Measurements from ENCODE around the gene PTER. TPM values are rescaled to one million over a fixed set of nuclear protein-coding genes. Genes with fewer than 3 reads are reported as not detected.

The PTER gene
- total RNA-seq, result 10 to 100 TPM in 8 of 9 donors, 1 to 10 TPM in 1; 7.4 to 19.3 (median 13.0) TPM
- polyA plus RNA-seq, result 1 to 10 TPM; 3.4 to 5.6 TPM
- long read RNA-seq, donor 1, partial matches to known transcripts, result 1 of 18 reads
- long read RNA-seq, donor 1, other reads (novel, unspliced or antisense), result 12 of 18 reads
- long read RNA-seq, donor 2, partial matches to known transcripts, result 3 of 18 reads
- long read RNA-seq, donor 2, other reads (novel, unspliced or antisense), result 8 of 18 reads
- long read RNA-seq, donor 3, partial matches to known transcripts, result 2 of 10 reads
- long read RNA-seq, donor 3, other reads (novel, unspliced or antisense), result 3 of 10 reads

GRCh38 chr10:16436758-16437539 is at the start of gene PTER:
TSS of gene PTER (plus strand) at chr10:16437010. CDS start at chr10:16484385, 47,375 bp downstream.
- DNase-seq (peak; percentile 96 to 99 (median 98)), ATAC-seq (peak; percentile 100)
- WGBS, 4 donors, result 4 to 7% (median 4%) methylated on average over 49 of the region's 49 CpGs
- peak within 1 kb of the TSS; percentile 39 to 82 (median 68) for H3K4me3 ChIP-seq
- TF ChIP-seq, protein P1, sequence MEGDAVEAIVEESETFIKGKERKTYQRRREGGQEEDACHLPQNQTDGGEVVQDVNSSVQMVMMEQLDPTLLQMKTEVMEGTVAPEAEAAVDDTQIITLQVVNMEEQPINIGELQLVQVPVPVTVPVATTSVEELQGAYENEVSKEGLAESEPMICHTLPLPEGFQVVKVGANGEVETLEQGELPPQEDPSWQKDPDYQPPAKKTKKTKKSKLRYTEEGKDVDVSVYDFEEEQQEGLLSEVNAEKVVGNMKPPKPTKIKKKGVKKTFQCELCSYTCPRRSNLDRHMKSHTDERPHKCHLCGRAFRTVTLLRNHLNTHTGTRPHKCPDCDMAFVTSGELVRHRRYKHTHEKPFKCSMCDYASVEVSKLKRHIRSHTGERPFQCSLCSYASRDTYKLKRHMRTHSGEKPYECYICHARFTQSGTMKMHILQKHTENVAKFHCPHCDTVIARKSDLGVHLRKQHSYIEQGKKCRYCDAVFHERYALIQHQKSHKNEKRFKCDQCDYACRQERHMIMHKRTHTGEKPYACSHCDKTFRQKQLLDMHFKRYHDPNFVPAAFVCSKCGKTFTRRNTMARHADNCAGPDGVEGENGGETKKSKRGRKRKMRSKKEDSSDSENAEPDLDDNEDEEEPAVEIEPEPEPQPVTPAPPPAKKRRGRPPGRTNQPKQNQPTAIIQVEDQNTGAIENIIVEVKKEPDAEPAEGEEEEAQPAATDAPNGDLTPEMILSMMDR (IDR thresholded peaks at IDR 0.05), result no peak
- TF ChIP-seq POLR2A (IDR thresholded peaks at IDR 0.05), result peak; percentile 50 to 89
- H3K27me3 ChIP-seq, result no peaks in the 10 kb centered on the region
- H3K36me3 ChIP-seq, result no peaks in the 10 kb centered on the region
- peak within 1 kb of the TSS; percentile 37 to 93 (median 86) for H3K27ac ChIP-seq
- H3K9me3 ChIP-seq, result no peaks in the 10 kb centered on the region
- H3K4me1 ChIP-seq, result peaks cover 0 to 51% (median 19%) of the 10 kb centered on the region in 12 donors
- intact Hi-C loops (cut with DNase I), result loop anchor here in 2 of 10 donors (10.0 kb wide), 3 partner anchors 338 to 768 kb away; partner anchors contain the start of gene TRDMT1 (in 1 of the 2)

- TF ChIP-seq, protein P1 (IDR thresholded peaks at IDR 0.05), result no peak
- no peak for TF ChIP-seq POLR2A (IDR thresholded peaks at IDR 0.05)
- 73 to 84% (median 78%) methylated on average over 3 of the region's 3 CpGs for WGBS, 4 donors
- DNase-seq (no peak), ATAC-seq (no peak)
- no peaks in the 10 kb centered on the region for H3K36me3 ChIP-seq
- intact Hi-C loops (cut with DNase I), result no loop called here
- no peaks in the 10 kb centered on the region for H3K4me1 ChIP-seq
- H3K27ac ChIP-seq, result no peak overlapping the region
- H3K9me3 ChIP-seq, result no peaks in the 10 kb centered on the region
- peaks cover 0 to 8% (median 0%) of the 10 kb centered on the region in 9 donors for H3K27me3 ChIP-seq
- no peak overlapping the region for H3K4me3 ChIP-seq
Measured at GRCh38 chr10:16392531-16393069, 44.2 kb upstream of the PTER start.

- Histone ChIP-seq H3K9me3 (no peaks in the 10 kb centered on the region), H3K27me3 (peaks cover 0 to 8% (median 0%) of the 10 kb centered on the region in 9 donors), H3K4me1 (no peaks in the 10 kb centered on the region), H3K4me3 (no peak overlapping the region), H3K27ac (no peak overlapping the region), H3K36me3 (no peaks in the 10 kb centered on the region)
- intact Hi-C loops (cut with DNase I), result no loop called here
- 69 to 82% (median 78%) methylated on average over 4 of the region's 4 CpGs for WGBS, 4 donors
- ATAC-seq (no peak), DNase-seq (no peak)
- TF ChIP-seq POLR2A (IDR thresholded peaks at IDR 0.05), result no peak
- TF ChIP-seq, protein P1 (IDR thresholded peaks at IDR 0.05), result no peak
Measured at GRCh38 chr10:16393271-16393858, 43.4 kb upstream of the PTER start.
